ENCODE measurements around the gene NBPF12. TPM values are rescaled to one million over a fixed set of nuclear protein-coding genes. Genes with fewer than 3 reads are reported as not detected.
"Not testable (repeated sequence)": the region's sequence is repeated elsewhere in the genome, so short reads cannot be mapped to it uniquely, and the experiment has no call there.

Gene NBPF12
- 1.7 and 2.3 TPM in 2 replicates for total RNA-seq (2014; rRNA removed; shearing (Covaris generic))
- polyA plus RNA-seq (2015; cell fraction: cytosol; rRNA removed), result 1.1 and 1.4 TPM in 2 replicates
- polyA plus RNA-seq (2015; cell fraction: nucleus; rRNA removed), result 7.1 and 8.1 TPM in 2 replicates

GRCh38 chr1:146938242-146938902, at the start of gene NBPF12:
TSS of gene NBPF12 (plus strand) at chr1:146938324. CDS start at chr1:146960144, 21,820 bp downstream.
- DNase-seq (ENCODE audit: low read depth), result peak; percentile 81

- not testable (repeated sequence) for DNase-seq (ENCODE audit: low read depth)
Measured at GRCh38 chr1:146891355-146891754, 46.8 kb upstream of the NBPF12 start.

GRCh38 chr1:146892331-146892730, 45.8 kb upstream of the NBPF12 start:
- DNase-seq (ENCODE audit: low read depth), result not testable (repeated sequence)

GRCh38 chr1:146907565-146908261, 30.4 kb upstream of the NBPF12 start:
- not testable (repeated sequence) for DNase-seq (ENCODE audit: low read depth)

- peak; percentile 32 for DNase-seq (ENCODE audit: low read depth)
Measured at GRCh38 chr1:146912975-146913374, 25.1 kb upstream of the NBPF12 start.

GRCh38 chr1:146920811-146921210, 17.3 kb upstream of the NBPF12 start:
- not testable (repeated sequence) for DNase-seq (ENCODE audit: low read depth)

GRCh38 chr1:146922614-146923013, 15.5 kb upstream of the NBPF12 start:
- not testable (repeated sequence) for DNase-seq (ENCODE audit: low read depth)

- not testable (repeated sequence) for DNase-seq (ENCODE audit: low read depth)
Measured at GRCh38 chr1:146924106-146924505, 14.0 kb upstream of the NBPF12 start.

- not testable (repeated sequence) for DNase-seq (ENCODE audit: low read depth)
Measured at GRCh38 chr1:146926413-146926812, 11.7 kb upstream of the NBPF12 start.

- DNase-seq (ENCODE audit: low read depth), result not testable (repeated sequence)
Measured at GRCh38 chr1:146930225-146930624, 7.9 kb upstream of the NBPF12 start.

GRCh38 chr1:146934390-146935223, 3.5 kb upstream of the NBPF12 start:
- DNase-seq (ENCODE audit: low read depth), result not testable (repeated sequence)

- not testable (repeated sequence) for DNase-seq (ENCODE audit: low read depth)
Measured at GRCh38 chr1:146937462-146937861, 662 bp upstream of the NBPF12 start.

- peak; percentile 1 for DNase-seq (ENCODE audit: low read depth)
Measured at GRCh38 chr1:146938927-146939786, 1.0 kb downstream of the NBPF12 start.

GRCh38 chr1:146940293-146940692, 2.2 kb downstream of the NBPF12 start:
- DNase-seq (ENCODE audit: low read depth), result not testable (repeated sequence)

- DNase-seq (ENCODE audit: low read depth), result not testable (repeated sequence)
Measured at GRCh38 chr1:146943342-146943886, 5.3 kb downstream of the NBPF12 start.

GRCh38 chr1:146948127-146948526, 10.0 kb downstream of the NBPF12 start:
- not testable (repeated sequence) for DNase-seq (ENCODE audit: low read depth)

GRCh38 chr1:146964340-146964739, 26.2 kb downstream of the NBPF12 start:
- DNase-seq (ENCODE audit: low read depth), result not testable (repeated sequence)

GRCh38 chr1:146966351-146966750, 28.2 kb downstream of the NBPF12 start:
- not testable (repeated sequence) for DNase-seq (ENCODE audit: low read depth)

- not testable (repeated sequence) for DNase-seq (ENCODE audit: low read depth)
Measured at GRCh38 chr1:146970656-146971055, 32.5 kb downstream of the NBPF12 start.

GRCh38 chr1:146972681-146973080, 34.6 kb downstream of the NBPF12 start:
- DNase-seq (ENCODE audit: low read depth), result not testable (repeated sequence)

Data from HT1080 (cell line).